GM12878 (cell line): ENCODE measurements around the gene GFRA1.

Source experiments
- BHLHE40 ChIP-seq, 2 experiments: fragments of 450-650 bp in 1 of 2; IDR thresholded peaks; 2 replicates each; pipeline ENCODE4 v1.6.1; 2011 to 2017; ENCODE audit warnings: low read depth in 2 of 2, borderline replicate concordance in 1 of 2, improper control_type of control experiment in 1 of 2, low read length in 1 of 2, mild to moderate bottlenecking in 1 of 2
- CTCF ChIP-seq, 3 experiments: IDR thresholded peaks in 2 of 3; conservative IDR thresholded peaks in 1 of 3; 2 replicates each; pipeline ENCODE4 v1.5.1; 2011; ENCODE audit warnings: low read depth in 3 of 3, low read length in 3 of 3, mild to moderate bottlenecking in 3 of 3, control low read depth in 2 of 3, moderate library complexity in 2 of 3, inconsistent platforms in 1 of 3, mixed read lengths in 1 of 3; ENCODE audit not compliant: control insufficient read depth in 2 of 3, insufficient read depth in 1 of 3; ENCODE audit errors: extremely low read depth in 1 of 3
- E4F1 ChIP-seq: fragments of 450-650 bp; IDR thresholded peaks from 2 replicates; pipeline ENCODE4 v1.6.1; 2018; ENCODE audit warnings: borderline replicate concordance, mild to moderate bottlenecking; ENCODE audit not compliant: partially characterized antibody

GRCh38 chr10:116162851-116163250 lies 110.2 kb downstream of the GFRA1 start:
- no peak for TF ChIP-seq CTCF (IDR thresholded peaks at IDR 0.05 in 2 of 3, conservative IDR thresholded peaks at IDR 0.05 in 1 of 3; ENCODE audit: control insufficient read depth in 2 of 3, extremely low read depth in 1 of 3, insufficient read depth in 1 of 3, low read depth in 3 of 3, low read length in 3 of 3)
- no peak for TF ChIP-seq E4F1
- TF ChIP-seq BHLHE40 (IDR thresholded peaks at IDR 0.05; ENCODE audit: borderline replicate concordance in 1 of 2, low read depth in 2 of 2, low read length in 1 of 2), result no peak
